H9 (cell line): ENCODE measurements around the gene ZNF214. TPM values are rescaled to one million over a fixed set of nuclear protein-coding genes. Genes with fewer than 3 reads are reported as not detected.

Experiments used
- DNase-seq: peaks from one replicate; pipeline ENCODE4 v3.0.0-alpha.2; 2017
- H2AFZ ChIP-seq: one replicate; pipeline ENCODE4 v1.6.1; 2013; ENCODE audit warnings: mild to moderate bottlenecking, low read length, control low read depth, moderate library complexity
- H2AK5ac ChIP-seq: 2 replicates; pipeline ENCODE4 v1.6.1; 2013; ENCODE audit warnings: low read length, control low read depth, mixed read lengths; ENCODE audit not compliant: insufficient read length
- H2BK120ac ChIP-seq: one replicate; pipeline ENCODE4 v1.6.1; 2013; ENCODE audit warnings: low read depth, mild to moderate bottlenecking, low read length, control low read depth, inconsistent platforms; ENCODE audit not compliant: poor library complexity, severe bottlenecking
- H2BK12ac ChIP-seq: 2 replicates; pipeline ENCODE4 v1.6.1; 2013; ENCODE audit warnings: low read length, control low read depth, mixed read lengths, low read depth; ENCODE audit not compliant: insufficient read length
- H2BK15ac ChIP-seq: 2 replicates; pipeline ENCODE4 v1.6.1; 2013; ENCODE audit warnings: low read depth, low read length, control low read depth
- H2BK20ac ChIP-seq: one replicate; pipeline ENCODE4 v1.6.1; 2013; ENCODE audit warnings: low read depth, mild to moderate bottlenecking, low read length, control low read depth, inconsistent platforms; ENCODE audit not compliant: poor library complexity, severe bottlenecking
- H2BK5ac ChIP-seq: 2 replicates; pipeline ENCODE4 v1.6.1; 2013; ENCODE audit warnings: low read length, control low read depth, mixed read lengths; ENCODE audit not compliant: insufficient read length
- H3K14ac ChIP-seq: 2 replicates; pipeline ENCODE4 v1.6.1; 2013; ENCODE audit warnings: low read length, control low read depth; ENCODE audit not compliant: insufficient read depth
- H3K18ac ChIP-seq: 2 replicates; pipeline ENCODE4 v1.6.1; 2013; ENCODE audit warnings: low read depth, mild to moderate bottlenecking, mixed read lengths, low read length, control low read depth; ENCODE audit not compliant: insufficient read length
- H3K23ac ChIP-seq: 2 replicates; pipeline ENCODE4 v1.6.1; 2013; ENCODE audit warnings: low read length, control low read depth, mixed read lengths, low read depth; ENCODE audit not compliant: insufficient read length
- H3K23me2 ChIP-seq: 2 replicates; pipeline ENCODE4 v1.6.1; 2013; ENCODE audit warnings: low read depth, mild to moderate bottlenecking, mixed read lengths, low read length, control low read depth; ENCODE audit not compliant: insufficient read length, poor library complexity, severe bottlenecking
- H3K27ac ChIP-seq: 2 replicates; pipeline ENCODE4 v1.5.1; 2013; ENCODE audit warnings: low read length, control low read depth, mixed read lengths, low read depth; ENCODE audit not compliant: insufficient read length
- H3K27me3 ChIP-seq: 2 replicates; pipeline ENCODE4 v1.6.1; 2013; ENCODE audit warnings: low read length, control low read depth, inconsistent platforms; ENCODE audit not compliant: insufficient read depth
- H3K4ac ChIP-seq: 2 replicates; pipeline ENCODE4 v1.6.1; 2013; ENCODE audit warnings: low read depth, mild to moderate bottlenecking, control low read depth, inconsistent platforms, low read length, moderate library complexity
- H3K4me1 ChIP-seq: 2 replicates; pipeline ENCODE4 v1.6.1; 2013; ENCODE audit warnings: low read length, control low read depth, inconsistent platforms; ENCODE audit not compliant: insufficient read depth
- H3K4me2 ChIP-seq: 2 replicates; pipeline ENCODE4 v1.6.1; 2013; ENCODE audit warnings: low read length, control low read depth, mixed read lengths; ENCODE audit not compliant: insufficient read length, insufficient read depth
- H3K56ac ChIP-seq: 2 replicates; pipeline ENCODE4 v1.6.1; 2013; ENCODE audit warnings: low read depth, mild to moderate bottlenecking, mixed read lengths, low read length, control low read depth; ENCODE audit not compliant: insufficient read length
- H3K79me1 ChIP-seq: 2 replicates; pipeline ENCODE4 v1.6.1; 2013; ENCODE audit warnings: low read depth, mild to moderate bottlenecking, moderate library complexity, low read length, control low read depth, inconsistent platforms; ENCODE audit not compliant: insufficient read depth, poor library complexity, severe bottlenecking
- H3K79me2 ChIP-seq: 2 replicates; pipeline ENCODE4 v1.6.1; 2013; ENCODE audit warnings: low read length, control low read depth, inconsistent platforms; ENCODE audit not compliant: insufficient read depth
- H3K9ac ChIP-seq: 2 replicates; pipeline ENCODE4 v1.6.1; 2013; ENCODE audit warnings: low read length, control low read depth, mixed read lengths; ENCODE audit not compliant: insufficient read length; ENCODE audit errors: extremely low read depth
- H3K9me3 ChIP-seq: one replicate; pipeline ENCODE4 v1.6.1; 2013; ENCODE audit warnings: low read depth, low read length, inconsistent platforms; ENCODE audit not compliant: control insufficient read depth
- H3T11ph ChIP-seq: one replicate; pipeline ENCODE4 v1.6.1; 2013; ENCODE audit warnings: mild to moderate bottlenecking, low read length, control low read depth, inconsistent platforms
- H4K20me1 ChIP-seq: one replicate; pipeline ENCODE4 v1.6.1; 2013; ENCODE audit not compliant: control insufficient read depth, insufficient read length, insufficient read depth
- H4K5ac ChIP-seq: 2 replicates; pipeline ENCODE4 v1.6.1; 2013; ENCODE audit warnings: low read depth, mild to moderate bottlenecking, mixed read lengths, low read length, control low read depth; ENCODE audit not compliant: insufficient read length
- H4K8ac ChIP-seq: replicated peaks from 2 replicates; pipeline ENCODE4 v1.6.1; 2013; ENCODE audit warnings: low read length, control low read depth, mixed read lengths, low read depth; ENCODE audit not compliant: insufficient read length
- H4K91ac ChIP-seq: 2 replicates; pipeline ENCODE4 v1.6.1; 2013; ENCODE audit warnings: low read depth, mild to moderate bottlenecking, moderate library complexity, mixed read lengths, low read length, control low read depth; ENCODE audit not compliant: insufficient read length
- H3K27ac Mint-ChIP-seq, 3 experiments: 2 replicates in 2 of 3; 3 replicates in 1 of 3; pipeline ENCODE4 v1.8.0; 2020 to 2021; ENCODE audit warnings: mixed read lengths in 3 of 3, mild to moderate bottlenecking in 1 of 3, moderate library complexity in 1 of 3
- H3K27me3 Mint-ChIP-seq: 2 replicates; pipeline ENCODE4 v1.8.0; 2021; ENCODE audit warnings: low read depth, mild to moderate bottlenecking, moderate library complexity, mixed read lengths
- H3K36me3 Mint-ChIP-seq, 3 experiments: 2 replicates in 2 of 3; 3 replicates in 1 of 3; pipeline ENCODE4 v1.8.0; 2020 to 2021; ENCODE audit warnings: low read depth in 3 of 3, mixed read lengths in 3 of 3; ENCODE audit not compliant: insufficient read depth in 1 of 3
- H3K4me1 Mint-ChIP-seq, 2 experiments: 2 replicates each; pipeline ENCODE4 v1.8.0; 2020; ENCODE audit warnings: mixed read lengths in 2 of 2
- H3K4me3 Mint-ChIP-seq, 2 experiments: 2 replicates in 1 of 2; 3 replicates in 1 of 2; pipeline ENCODE4 v1.8.0; 2020 to 2021; ENCODE audit warnings: mild to moderate bottlenecking in 2 of 2, mixed read lengths in 2 of 2, moderate library complexity in 1 of 2
- H3K9me3 Mint-ChIP-seq, 2 experiments: 2 replicates in 1 of 2; 3 replicates in 1 of 2; pipeline ENCODE4 v1.8.0; 2020; ENCODE audit warnings: mild to moderate bottlenecking in 2 of 2, mixed read lengths in 2 of 2, moderate library complexity in 1 of 2
- WGBS: extraction: QIAGEN DNeasy Blood & Tissue Kit; methylation state at CpG from one replicate; pipeline ENCODE4 v1.1.7; 2013; ENCODE audit warnings: missing lambda C conversion rate, low lambda C conversion rate, mixed read lengths; ENCODE audit not compliant: insufficient read length; ENCODE audit errors: extremely low coverage; 5-methylcytosine and 5-hydroxymethylcytosine counted together
- total RNA-seq: library from RNA; stranded (reverse); gene quantifications from 2 replicates; pipeline ENCODE4 v1.2.1, GENCODE V29; 2021
- TF ChIP-seq, protein P1 (sequence below): fragments of 200-600 bp; sonication (generic); conservative IDR thresholded peaks from 3 replicates; pipeline ENCODE4 v1.8.0; 2021; ENCODE audit warnings: antibody characterized with exemption, mild to moderate bottlenecking

The ZNF214 gene
- total RNA-seq, 1 experiment from 2014 or later: 4.0 TPM

DNA sequence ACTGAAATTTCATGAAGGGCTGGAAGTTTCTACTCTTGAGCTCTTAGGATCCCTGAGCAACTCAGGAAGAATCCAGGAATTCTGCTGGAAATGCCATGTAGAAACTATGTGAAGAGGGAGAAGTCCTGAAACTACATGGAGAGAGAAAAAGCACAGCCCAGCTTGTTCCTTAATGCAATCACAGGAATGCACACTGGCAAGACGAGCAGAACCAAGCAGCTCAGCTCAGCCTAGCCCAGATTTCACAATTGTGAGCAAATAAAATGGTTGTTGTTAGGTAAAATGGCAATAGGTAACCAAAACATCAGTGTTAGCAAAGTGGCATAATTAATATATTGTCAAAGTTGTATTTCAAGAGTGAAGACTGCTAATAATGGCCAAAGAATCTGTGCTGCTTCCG is 28.1 kb downstream of the ZNF214 start:
- no peak for DNase-seq
- no peaks in the 10 kb centered on the region for H4K20me1 ChIP-seq
- no peak overlapping the region for H3K23ac ChIP-seq
- Mint-ChIP-seq H3K4me3 (no peak overlapping the region), H3K4me1 (no peaks in the 10 kb centered on the region), H3K27ac (no peak overlapping the region), H3K36me3 (no peaks in the 10 kb centered on the region), H3K27me3 (no peaks in the 10 kb centered on the region), H3K9me3 (no peaks in the 10 kb centered on the region)
- H4K8ac ChIP-seq: no peak overlapping the region
- no peak overlapping the region for H3K18ac ChIP-seq
- no peak overlapping the region for H2BK120ac ChIP-seq
- H4K91ac ChIP-seq: no peak overlapping the region
- no peak overlapping the region for H2BK15ac ChIP-seq
- no peaks in the 10 kb centered on the region for H3K79me2 ChIP-seq
- no peak overlapping the region for H2AK5ac ChIP-seq
- no CpG with 5 or more reads among the region's 2 CpGs for WGBS
- no peaks in the 10 kb centered on the region for H3K4me1 ChIP-seq
- H3K56ac ChIP-seq: no peak overlapping the region
- TF ChIP-seq, protein P1, sequence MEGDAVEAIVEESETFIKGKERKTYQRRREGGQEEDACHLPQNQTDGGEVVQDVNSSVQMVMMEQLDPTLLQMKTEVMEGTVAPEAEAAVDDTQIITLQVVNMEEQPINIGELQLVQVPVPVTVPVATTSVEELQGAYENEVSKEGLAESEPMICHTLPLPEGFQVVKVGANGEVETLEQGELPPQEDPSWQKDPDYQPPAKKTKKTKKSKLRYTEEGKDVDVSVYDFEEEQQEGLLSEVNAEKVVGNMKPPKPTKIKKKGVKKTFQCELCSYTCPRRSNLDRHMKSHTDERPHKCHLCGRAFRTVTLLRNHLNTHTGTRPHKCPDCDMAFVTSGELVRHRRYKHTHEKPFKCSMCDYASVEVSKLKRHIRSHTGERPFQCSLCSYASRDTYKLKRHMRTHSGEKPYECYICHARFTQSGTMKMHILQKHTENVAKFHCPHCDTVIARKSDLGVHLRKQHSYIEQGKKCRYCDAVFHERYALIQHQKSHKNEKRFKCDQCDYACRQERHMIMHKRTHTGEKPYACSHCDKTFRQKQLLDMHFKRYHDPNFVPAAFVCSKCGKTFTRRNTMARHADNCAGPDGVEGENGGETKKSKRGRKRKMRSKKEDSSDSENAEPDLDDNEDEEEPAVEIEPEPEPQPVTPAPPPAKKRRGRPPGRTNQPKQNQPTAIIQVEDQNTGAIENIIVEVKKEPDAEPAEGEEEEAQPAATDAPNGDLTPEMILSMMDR: no peak
- H2BK20ac ChIP-seq: no peak overlapping the region
- H3K9me3 ChIP-seq: no peaks in the 10 kb centered on the region
- no peaks in the 10 kb centered on the region for H3K23me2 ChIP-seq
- H3T11ph ChIP-seq: no peak overlapping the region
- H3K4ac ChIP-seq: no peak overlapping the region
- H4K5ac ChIP-seq: no peak overlapping the region
- H2AFZ ChIP-seq: no peak overlapping the region
- H3K4me2 ChIP-seq: no peak overlapping the region
- H3K27me3 ChIP-seq: no peaks in the 10 kb centered on the region
- H3K9ac ChIP-seq: no peak overlapping the region
- H3K79me1 ChIP-seq: no peaks in the 10 kb centered on the region
- no peak overlapping the region for H2BK5ac ChIP-seq
- H2BK12ac ChIP-seq: no peak overlapping the region
- no peak overlapping the region for H3K14ac ChIP-seq
- no peak overlapping the region for H3K27ac ChIP-seq
